WTC11 (cell line): Measurements from ENCODE around the gene PYHIN1. TPM values are rescaled to one million over a fixed set of nuclear protein-coding genes. Genes with fewer than 3 reads are reported as not detected.

Experiments
- ATAC-seq: fragments of 200-7000 bp; cut with Tn5 transposase; 2 replicates; pipeline ENCODE4 v1.10.0; 2021; ENCODE audit warnings: mild to moderate bottlenecking, moderate library complexity
- CTCF ChIA-PET: fragments of 300-600 bp; sonication (Branson Sonifier 250); formaldehyde crosslinking; loops from one replicate; lab custom pipeline; 2021; ENCODE audit warnings: antibody characterized with exemption; lab: Charles Lee
- POLR2A ChIA-PET: fragments of 350-600 bp; sonication (Branson Sonifier 250); formaldehyde crosslinking; loops from one replicate; lab custom pipeline; 2021; ENCODE audit warnings: antibody characterized with exemption; lab: Charles Lee
- DNase-seq: peaks from one replicate; pipeline ENCODE4 v3.0.0; 2021; ENCODE audit warnings: low spot score
- H3K27ac Mint-ChIP-seq: 2 replicates; pipeline ENCODE4 v1.8.0; 2021; ENCODE audit warnings: mixed read lengths
- H3K27me3 Mint-ChIP-seq: 2 replicates; pipeline ENCODE4 v1.8.0; 2021; ENCODE audit warnings: low read depth, mild to moderate bottlenecking, moderate library complexity, mixed read lengths
- H3K36me3 Mint-ChIP-seq: 2 replicates; pipeline ENCODE4 v1.8.0; 2021; ENCODE audit warnings: mixed read lengths
- H3K4me1 Mint-ChIP-seq: 2 replicates; pipeline ENCODE4 v1.8.0; 2022; ENCODE audit warnings: mixed read lengths
- H3K4me3 Mint-ChIP-seq: 2 replicates; pipeline ENCODE4 v1.8.0; 2021; ENCODE audit warnings: mild to moderate bottlenecking, moderate library complexity, mixed read lengths
- H3K9me3 Mint-ChIP-seq: 2 replicates; pipeline ENCODE4 v1.8.0; 2021; ENCODE audit warnings: mixed read lengths
- CREB1 ChIP-seq: sonication (generic); formaldehyde crosslinking; IDR thresholded peaks from 2 replicates; pipeline ENCODE4 v1.8.0; 2023; ENCODE audit warnings: mild to moderate bottlenecking, missing genetic modification reagents
- ERG ChIP-seq: fragments of 250-450 bp; sonication (Bioruptor Pico); IDR thresholded peaks from 2 replicates; pipeline ENCODE4 v1.8.0; 2021; ENCODE audit warnings: mild to moderate bottlenecking
- FOXJ3 ChIP-seq: sonication (generic); formaldehyde crosslinking; IDR thresholded peaks from 2 replicates; pipeline ENCODE4 v1.9.0; 2021; ENCODE audit warnings: missing genetic modification reagents, mild to moderate bottlenecking, borderline replicate concordance
- IRF2 ChIP-seq: sonication (generic); formaldehyde crosslinking; IDR thresholded peaks from 2 replicates; pipeline ENCODE4 v1.8.0; 2022; ENCODE audit warnings: low read depth, missing genetic modification reagents, borderline replicate concordance
- NR2C2 ChIP-seq: sonication (generic); formaldehyde crosslinking; IDR thresholded peaks from 2 replicates; pipeline ENCODE4 v1.8.0; 2022; ENCODE audit warnings: mild to moderate bottlenecking, missing genetic modification reagents
- OVOL2 ChIP-seq: fragments of 250-450 bp; sonication (Bioruptor Pico); IDR thresholded peaks from 2 replicates; pipeline ENCODE4 v1.9.0; 2021; ENCODE audit warnings: mild to moderate bottlenecking, borderline replicate concordance
- SMAD4 ChIP-seq: sonication (generic); formaldehyde crosslinking; IDR thresholded peaks from 2 replicates; pipeline ENCODE4 v1.8.0; 2022; ENCODE audit warnings: mild to moderate bottlenecking, missing genetic modification reagents
- USF2 ChIP-seq: sonication (generic); formaldehyde crosslinking; IDR thresholded peaks from 2 replicates; pipeline ENCODE4 v1.8.1; 2023; ENCODE audit warnings: mild to moderate bottlenecking, missing genetic modification reagents, moderate library complexity
- ZNF138 ChIP-seq: sonication (generic); formaldehyde crosslinking; conservative IDR thresholded peaks from 2 replicates; pipeline ENCODE4 v1.8.1; 2022; ENCODE audit warnings: mild to moderate bottlenecking, moderate library complexity, missing genetic modification reagents
- ZNF317 ChIP-seq: sonication (generic); formaldehyde crosslinking; IDR thresholded peaks from 2 replicates; pipeline ENCODE4 v1.8.1; 2023; ENCODE audit warnings: low read depth, mild to moderate bottlenecking, moderate library complexity, missing genetic modification reagents, borderline replicate concordance
- ZNF423 ChIP-seq: fragments of 250-450 bp; sonication (Bioruptor Pico); IDR thresholded peaks from 2 replicates; pipeline ENCODE4 v2.1.2; 2022; ENCODE audit warnings: mild to moderate bottlenecking, moderate library complexity
- total RNA-seq: library from RNA; stranded (reverse); gene quantifications from 3 replicates; pipeline ENCODE4 v1.2.3, GENCODE V29; 2021
- TF ChIP-seq, protein P1 (sequence below): sonication (generic); formaldehyde crosslinking; IDR thresholded peaks from 2 replicates; pipeline ENCODE4 v1.8.0; 2023; ENCODE audit warnings: missing genetic modification reagents, mild to moderate bottlenecking, borderline replicate concordance
- TF ChIP-seq, protein P2 (sequence below): sonication (generic); formaldehyde crosslinking; IDR thresholded peaks from 2 replicates; pipeline ENCODE4 v1.8.0; 2022; ENCODE audit warnings: mild to moderate bottlenecking, missing genetic modification reagents
- TF ChIP-seq, protein P3 (sequence below): sonication (generic); formaldehyde crosslinking; IDR thresholded peaks from 2 replicates; pipeline ENCODE4 v1.8.0; 2023; ENCODE audit warnings: mild to moderate bottlenecking, missing genetic modification reagents
- TF ChIP-seq, protein P4 (sequence below): fragments of 250-450 bp; sonication (Bioruptor Pico); IDR thresholded peaks from 2 replicates; pipeline ENCODE4 v1.9.0; 2021; ENCODE audit warnings: mild to moderate bottlenecking, borderline replicate concordance
- TF ChIP-seq, protein P5 (sequence below): fragments of 250-450 bp; sonication (Bioruptor Pico); IDR thresholded peaks from 2 replicates; pipeline ENCODE4 v2.1.2; 2022; ENCODE audit warnings: mild to moderate bottlenecking, moderate library complexity

PYHIN1 gene
- total RNA-seq, 1 experiment from 2014 or later: not detected

DNA sequence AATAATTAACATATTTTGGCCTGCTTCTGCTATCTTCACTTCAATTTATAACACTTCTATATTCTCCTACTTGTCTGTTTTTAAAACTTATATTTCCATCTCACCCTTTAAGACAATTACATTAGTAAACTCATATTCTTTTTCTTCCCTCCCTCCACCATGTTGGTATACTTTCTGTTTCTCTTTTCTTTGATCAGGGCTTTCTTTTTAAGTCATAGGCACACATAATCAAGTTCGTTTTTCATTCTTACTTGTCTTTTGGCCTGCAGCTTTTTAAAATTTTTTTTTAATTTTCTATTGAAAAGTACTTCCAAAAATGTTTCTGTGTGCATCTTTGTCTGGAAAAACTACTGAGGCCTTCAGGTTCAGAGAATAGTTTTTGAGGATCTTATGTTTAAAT, 2.3 kb downstream of the PYHIN1 start:
- H3K27me3 Mint-ChIP-seq: no peaks in the 10 kb centered on the region
- no peaks in the 10 kb centered on the region for H3K36me3 Mint-ChIP-seq
- ATAC-seq (no peak), DNase-seq (no peak)
- peaks cover 11% of the 10 kb centered on the region for H3K9me3 Mint-ChIP-seq
- POLR2A ChIA-PET: no interaction called here
- CTCF ChIA-PET: no interaction called here
- 0 out of 2 replicates have a peak, but pooled peaks cover under 1% of the 10 kb centered on the region for H3K4me1 Mint-ChIP-seq
- TF ChIP-seq ZNF317: no peak
- TF ChIP-seq, protein P1, sequence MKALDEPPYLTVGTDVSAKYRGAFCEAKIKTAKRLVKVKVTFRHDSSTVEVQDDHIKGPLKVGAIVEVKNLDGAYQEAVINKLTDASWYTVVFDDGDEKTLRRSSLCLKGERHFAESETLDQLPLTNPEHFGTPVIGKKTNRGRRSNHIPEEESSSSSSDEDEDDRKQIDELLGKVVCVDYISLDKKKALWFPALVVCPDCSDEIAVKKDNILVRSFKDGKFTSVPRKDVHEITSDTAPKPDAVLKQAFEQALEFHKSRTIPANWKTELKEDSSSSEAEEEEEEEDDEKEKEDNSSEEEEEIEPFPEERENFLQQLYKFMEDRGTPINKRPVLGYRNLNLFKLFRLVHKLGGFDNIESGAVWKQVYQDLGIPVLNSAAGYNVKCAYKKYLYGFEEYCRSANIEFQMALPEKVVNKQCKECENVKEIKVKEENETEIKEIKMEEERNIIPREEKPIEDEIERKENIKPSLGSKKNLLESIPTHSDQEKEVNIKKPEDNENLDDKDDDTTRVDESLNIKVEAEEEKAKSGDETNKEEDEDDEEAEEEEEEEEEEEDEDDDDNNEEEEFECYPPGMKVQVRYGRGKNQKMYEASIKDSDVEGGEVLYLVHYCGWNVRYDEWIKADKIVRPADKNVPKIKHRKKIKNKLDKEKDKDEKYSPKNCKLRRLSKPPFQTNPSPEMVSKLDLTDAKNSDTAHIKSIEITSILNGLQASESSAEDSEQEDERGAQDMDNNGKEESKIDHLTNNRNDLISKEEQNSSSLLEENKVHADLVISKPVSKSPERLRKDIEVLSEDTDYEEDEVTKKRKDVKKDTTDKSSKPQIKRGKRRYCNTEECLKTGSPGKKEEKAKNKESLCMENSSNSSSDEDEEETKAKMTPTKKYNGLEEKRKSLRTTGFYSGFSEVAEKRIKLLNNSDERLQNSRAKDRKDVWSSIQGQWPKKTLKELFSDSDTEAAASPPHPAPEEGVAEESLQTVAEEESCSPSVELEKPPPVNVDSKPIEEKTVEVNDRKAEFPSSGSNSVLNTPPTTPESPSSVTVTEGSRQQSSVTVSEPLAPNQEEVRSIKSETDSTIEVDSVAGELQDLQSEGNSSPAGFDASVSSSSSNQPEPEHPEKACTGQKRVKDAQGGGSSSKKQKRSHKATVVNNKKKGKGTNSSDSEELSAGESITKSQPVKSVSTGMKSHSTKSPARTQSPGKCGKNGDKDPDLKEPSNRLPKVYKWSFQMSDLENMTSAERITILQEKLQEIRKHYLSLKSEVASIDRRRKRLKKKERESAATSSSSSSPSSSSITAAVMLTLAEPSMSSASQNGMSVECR (CRISPR knock-in tag): no peak
- no peak for TF ChIP-seq SMAD4 (CRISPR knock-in tag)
- TF ChIP-seq, protein P2, sequence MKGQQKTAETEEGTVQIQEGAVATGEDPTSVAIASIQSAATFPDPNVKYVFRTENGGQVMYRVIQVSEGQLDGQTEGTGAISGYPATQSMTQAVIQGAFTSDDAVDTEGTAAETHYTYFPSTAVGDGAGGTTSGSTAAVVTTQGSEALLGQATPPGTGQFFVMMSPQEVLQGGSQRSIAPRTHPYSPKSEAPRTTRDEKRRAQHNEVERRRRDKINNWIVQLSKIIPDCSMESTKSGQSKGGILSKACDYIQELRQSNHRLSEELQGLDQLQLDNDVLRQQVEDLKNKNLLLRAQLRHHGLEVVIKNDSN (CRISPR knock-in tag): no peak
- no peak for TF ChIP-seq OVOL2 (CRISPR knock-in tag)
- no peak overlapping the region for H3K4me3 Mint-ChIP-seq
- H3K27ac Mint-ChIP-seq: no peak overlapping the region

GRCh38 chr1:158939180-158939579, 7.8 kb downstream of the PYHIN1 start:
- Mint-ChIP-seq H3K9me3 (no peaks in the 10 kb centered on the region), H3K27me3 (peaks cover 7% of the 10 kb centered on the region), H3K27ac (no peak overlapping the region), H3K36me3 (no peaks in the 10 kb centered on the region), H3K4me3 (no peak overlapping the region), H3K4me1 (no peaks in the 10 kb centered on the region)
- ChIA-PET CTCF (no interaction called here), POLR2A (no interaction called here)
- ATAC-seq (no peak), DNase-seq (no peak)
- TF ChIP-seq ZNF138 (CRISPR knock-in tag) (no peak), NR2C2 (CRISPR knock-in tag) (no peak), ZNF423 (CRISPR knock-in tag) (no peak), USF2 (CRISPR knock-in tag) (no peak), ZNF317 (no peak), FOXJ3 (CRISPR knock-in tag) (no peak), IRF2 (CRISPR knock-in tag) (no peak), ERG (no peak), CREB1 (CRISPR knock-in tag) (no peak)
- TF ChIP-seq, protein P3, sequence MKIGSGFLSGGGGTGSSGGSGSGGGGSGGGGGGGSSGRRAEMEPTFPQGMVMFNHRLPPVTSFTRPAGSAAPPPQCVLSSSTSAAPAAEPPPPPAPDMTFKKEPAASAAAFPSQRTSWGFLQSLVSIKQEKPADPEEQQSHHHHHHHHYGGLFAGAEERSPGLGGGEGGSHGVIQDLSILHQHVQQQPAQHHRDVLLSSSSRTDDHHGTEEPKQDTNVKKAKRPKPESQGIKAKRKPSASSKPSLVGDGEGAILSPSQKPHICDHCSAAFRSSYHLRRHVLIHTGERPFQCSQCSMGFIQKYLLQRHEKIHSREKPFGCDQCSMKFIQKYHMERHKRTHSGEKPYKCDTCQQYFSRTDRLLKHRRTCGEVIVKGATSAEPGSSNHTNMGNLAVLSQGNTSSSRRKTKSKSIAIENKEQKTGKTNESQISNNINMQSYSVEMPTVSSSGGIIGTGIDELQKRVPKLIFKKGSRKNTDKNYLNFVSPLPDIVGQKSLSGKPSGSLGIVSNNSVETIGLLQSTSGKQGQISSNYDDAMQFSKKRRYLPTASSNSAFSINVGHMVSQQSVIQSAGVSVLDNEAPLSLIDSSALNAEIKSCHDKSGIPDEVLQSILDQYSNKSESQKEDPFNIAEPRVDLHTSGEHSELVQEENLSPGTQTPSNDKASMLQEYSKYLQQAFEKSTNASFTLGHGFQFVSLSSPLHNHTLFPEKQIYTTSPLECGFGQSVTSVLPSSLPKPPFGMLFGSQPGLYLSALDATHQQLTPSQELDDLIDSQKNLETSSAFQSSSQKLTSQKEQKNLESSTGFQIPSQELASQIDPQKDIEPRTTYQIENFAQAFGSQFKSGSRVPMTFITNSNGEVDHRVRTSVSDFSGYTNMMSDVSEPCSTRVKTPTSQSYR: no peak
- TF ChIP-seq, protein P4, sequence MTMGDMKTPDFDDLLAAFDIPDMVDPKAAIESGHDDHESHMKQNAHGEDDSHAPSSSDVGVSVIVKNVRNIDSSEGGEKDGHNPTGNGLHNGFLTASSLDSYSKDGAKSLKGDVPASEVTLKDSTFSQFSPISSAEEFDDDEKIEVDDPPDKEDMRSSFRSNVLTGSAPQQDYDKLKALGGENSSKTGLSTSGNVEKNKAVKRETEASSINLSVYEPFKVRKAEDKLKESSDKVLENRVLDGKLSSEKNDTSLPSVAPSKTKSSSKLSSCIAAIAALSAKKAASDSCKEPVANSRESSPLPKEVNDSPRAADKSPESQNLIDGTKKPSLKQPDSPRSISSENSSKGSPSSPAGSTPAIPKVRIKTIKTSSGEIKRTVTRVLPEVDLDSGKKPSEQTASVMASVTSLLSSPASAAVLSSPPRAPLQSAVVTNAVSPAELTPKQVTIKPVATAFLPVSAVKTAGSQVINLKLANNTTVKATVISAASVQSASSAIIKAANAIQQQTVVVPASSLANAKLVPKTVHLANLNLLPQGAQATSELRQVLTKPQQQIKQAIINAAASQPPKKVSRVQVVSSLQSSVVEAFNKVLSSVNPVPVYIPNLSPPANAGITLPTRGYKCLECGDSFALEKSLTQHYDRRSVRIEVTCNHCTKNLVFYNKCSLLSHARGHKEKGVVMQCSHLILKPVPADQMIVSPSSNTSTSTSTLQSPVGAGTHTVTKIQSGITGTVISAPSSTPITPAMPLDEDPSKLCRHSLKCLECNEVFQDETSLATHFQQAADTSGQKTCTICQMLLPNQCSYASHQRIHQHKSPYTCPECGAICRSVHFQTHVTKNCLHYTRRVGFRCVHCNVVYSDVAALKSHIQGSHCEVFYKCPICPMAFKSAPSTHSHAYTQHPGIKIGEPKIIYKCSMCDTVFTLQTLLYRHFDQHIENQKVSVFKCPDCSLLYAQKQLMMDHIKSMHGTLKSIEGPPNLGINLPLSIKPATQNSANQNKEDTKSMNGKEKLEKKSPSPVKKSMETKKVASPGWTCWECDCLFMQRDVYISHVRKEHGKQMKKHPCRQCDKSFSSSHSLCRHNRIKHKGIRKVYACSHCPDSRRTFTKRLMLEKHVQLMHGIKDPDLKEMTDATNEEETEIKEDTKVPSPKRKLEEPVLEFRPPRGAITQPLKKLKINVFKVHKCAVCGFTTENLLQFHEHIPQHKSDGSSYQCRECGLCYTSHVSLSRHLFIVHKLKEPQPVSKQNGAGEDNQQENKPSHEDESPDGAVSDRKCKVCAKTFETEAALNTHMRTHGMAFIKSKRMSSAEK (CRISPR knock-in tag): no peak
- TF ChIP-seq, protein P5, sequence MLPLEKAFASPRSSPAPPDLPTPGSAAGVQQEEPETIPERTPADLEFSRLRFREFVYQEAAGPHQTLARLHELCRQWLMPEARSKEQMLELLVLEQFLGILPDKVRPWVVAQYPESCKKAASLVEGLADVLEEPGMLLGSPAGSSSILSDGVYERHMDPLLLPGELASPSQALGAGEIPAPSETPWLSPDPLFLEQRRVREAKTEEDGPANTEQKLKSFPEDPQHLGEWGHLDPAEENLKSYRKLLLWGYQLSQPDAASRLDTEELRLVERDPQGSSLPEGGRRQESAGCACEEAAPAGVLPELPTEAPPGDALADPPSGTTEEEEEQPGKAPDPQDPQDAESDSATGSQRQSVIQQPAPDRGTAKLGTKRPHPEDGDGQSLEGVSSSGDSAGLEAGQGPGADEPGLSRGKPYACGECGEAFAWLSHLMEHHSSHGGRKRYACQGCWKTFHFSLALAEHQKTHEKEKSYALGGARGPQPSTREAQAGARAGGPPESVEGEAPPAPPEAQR (CRISPR knock-in tag): no peak
